Colonic mucosa (tissue), 4 donors: ENCODE measurements around the gene INO80B. TPM values are rescaled to one million over a fixed set of nuclear protein-coding genes. Genes with fewer than 3 reads are reported as not detected.

Experiments
- DNase-seq: peaks from one replicate; pipeline ENCODE4 v3.0.0-alpha.2; 2020
- H3K27ac ChIP-seq: fragments of 200-600 bp; one replicate; pipeline ENCODE4 v1.8.0; 2021
- H3K27me3 ChIP-seq: fragments of 200-600 bp; one replicate; pipeline ENCODE4 v1.8.0; 2021
- H3K36me3 ChIP-seq: fragments of 200-600 bp; one replicate; pipeline ENCODE4 v1.8.0; 2021
- H3K4me1 ChIP-seq: fragments of 200-600 bp; one replicate; pipeline ENCODE4 v1.8.0; 2021; ENCODE audit warnings: mild to moderate bottlenecking
- H3K4me3 ChIP-seq: fragments of 200-600 bp; one replicate; pipeline ENCODE4 v1.8.0; 2021
- H3K9ac ChIP-seq, 2 donors: one replicate each; pipeline ENCODE4 v1.7.0; 2013; ENCODE audit warnings: control low read depth in 2 of 2, low read depth in 2 of 2, low read length in 2 of 2
- H3K9me3 ChIP-seq: fragments of 200-600 bp; one replicate; pipeline ENCODE4 v1.8.0; 2021
- intact Hi-C: fragments of 100-400 bp; cut with DNase I; formaldehyde crosslinking; loops from one replicate; pipeline ENCODE4 v1.14.1; 2022
- total RNA-seq, 2 donors: library from RNA; stranded (reverse); fragmentation: NEBNext Ultra II Directional in 1 of 2; extraction: Animal tissue kit (Norgen Biotek cat#: 25700) in 1 of 2; gene quantifications; one replicate each; pipeline ENCODE4 v1.2.1, GENCODE V29; 2021
- TF ChIP-seq, protein P1 (sequence below): fragments of 200-600 bp; IDR thresholded peaks from one replicate; pipeline ENCODE4 v1.8.0; 2022; ENCODE audit warnings: antibody characterized with exemption, mild to moderate bottlenecking
- donor health status: healthy.
- donor health status: DM: no; HTN: no; CAD: no.
- donor health status: DM: no; HTN: no; CAD: no.

The INO80B gene
- total RNA-seq, 2 donors from 2014 or later = 18.2 to 23.9 TPM

DNA sequence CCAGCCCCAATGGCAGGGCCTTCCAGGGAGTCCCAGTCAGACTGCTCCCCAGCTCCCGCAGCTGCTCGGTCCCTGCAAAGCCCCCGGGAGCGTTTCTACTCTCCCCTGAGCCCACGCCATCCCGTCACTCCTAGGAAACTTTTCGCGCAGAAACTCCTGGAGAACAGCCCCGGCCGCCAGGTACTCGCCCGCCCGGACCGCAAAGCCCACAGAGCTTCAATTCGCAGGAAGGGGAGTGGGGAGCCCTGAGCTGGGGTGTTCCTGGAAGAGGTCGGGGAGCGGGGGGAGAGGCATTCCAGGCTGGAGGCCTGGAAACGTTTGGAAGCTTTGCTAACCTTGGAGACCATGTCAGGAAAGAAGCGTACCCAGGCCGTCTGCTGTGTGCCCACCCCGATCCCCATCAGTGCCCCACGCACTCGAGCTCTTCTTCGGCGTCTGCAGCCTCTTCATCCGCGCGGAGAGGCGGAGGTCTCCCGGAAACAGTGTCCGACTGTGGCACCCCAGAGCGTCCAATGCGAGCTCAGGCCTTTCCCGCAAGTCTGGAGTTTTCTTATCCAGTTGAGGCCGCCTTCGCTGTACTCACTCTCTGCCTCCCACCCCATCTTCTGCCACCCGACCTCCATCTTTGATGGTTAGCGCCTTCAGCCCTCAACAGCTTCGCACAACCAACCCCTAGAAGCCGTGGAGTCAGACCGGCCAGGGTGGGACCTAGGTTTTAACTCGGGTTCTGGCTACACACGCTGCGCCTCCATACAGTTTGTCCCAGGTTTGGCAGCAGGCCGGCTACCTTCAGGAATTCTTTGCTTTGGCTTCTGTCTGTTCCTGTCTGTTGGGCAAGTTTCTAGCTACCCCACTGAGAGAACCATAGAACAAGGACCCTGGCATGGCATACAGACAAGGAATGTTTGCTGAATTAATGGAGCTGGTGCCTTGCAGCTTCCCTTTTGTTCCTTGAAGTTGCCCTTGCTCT, 48.9 kb downstream of the INO80B start:
- Histone ChIP-seq H3K9ac (peak overlapping the region; percentile 70 to 96), H3K36me3 (peaks cover 3% of the 10 kb centered on the region), H3K27ac (peak overlapping the region; percentile 78), H3K9me3 (no peaks in the 10 kb centered on the region), H3K27me3 (peaks cover 14% of the 10 kb centered on the region), H3K4me3 (peak overlapping the region; percentile 52), H3K4me1 (peaks cover 19% of the 10 kb centered on the region)
- TF ChIP-seq, protein P1, sequence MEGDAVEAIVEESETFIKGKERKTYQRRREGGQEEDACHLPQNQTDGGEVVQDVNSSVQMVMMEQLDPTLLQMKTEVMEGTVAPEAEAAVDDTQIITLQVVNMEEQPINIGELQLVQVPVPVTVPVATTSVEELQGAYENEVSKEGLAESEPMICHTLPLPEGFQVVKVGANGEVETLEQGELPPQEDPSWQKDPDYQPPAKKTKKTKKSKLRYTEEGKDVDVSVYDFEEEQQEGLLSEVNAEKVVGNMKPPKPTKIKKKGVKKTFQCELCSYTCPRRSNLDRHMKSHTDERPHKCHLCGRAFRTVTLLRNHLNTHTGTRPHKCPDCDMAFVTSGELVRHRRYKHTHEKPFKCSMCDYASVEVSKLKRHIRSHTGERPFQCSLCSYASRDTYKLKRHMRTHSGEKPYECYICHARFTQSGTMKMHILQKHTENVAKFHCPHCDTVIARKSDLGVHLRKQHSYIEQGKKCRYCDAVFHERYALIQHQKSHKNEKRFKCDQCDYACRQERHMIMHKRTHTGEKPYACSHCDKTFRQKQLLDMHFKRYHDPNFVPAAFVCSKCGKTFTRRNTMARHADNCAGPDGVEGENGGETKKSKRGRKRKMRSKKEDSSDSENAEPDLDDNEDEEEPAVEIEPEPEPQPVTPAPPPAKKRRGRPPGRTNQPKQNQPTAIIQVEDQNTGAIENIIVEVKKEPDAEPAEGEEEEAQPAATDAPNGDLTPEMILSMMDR = no peak
- no peak for DNase-seq
- intact Hi-C loops = no loop called here

DNA sequence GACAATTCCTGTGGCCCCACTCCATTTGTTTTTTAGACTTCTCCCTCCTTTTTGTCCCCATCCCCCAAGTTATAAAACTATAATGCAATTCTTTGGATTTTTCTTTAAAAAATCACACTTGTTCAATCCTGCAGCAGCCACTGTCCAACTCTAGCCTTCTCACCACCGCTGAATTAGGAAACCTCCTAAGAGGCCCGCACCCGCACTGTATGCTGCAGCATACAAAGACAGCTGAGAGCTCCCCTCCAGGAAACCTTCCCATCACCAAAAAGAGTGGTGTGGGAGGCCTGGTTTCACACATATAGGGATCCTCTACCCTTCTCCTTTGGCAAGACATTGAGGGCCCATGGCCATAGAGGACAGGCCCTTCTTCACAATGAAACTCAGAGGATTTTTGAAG, 49.7 kb downstream of the INO80B start:
- DNase-seq = no peak
- Histone ChIP-seq H3K9me3 (no peaks in the 10 kb centered on the region), H3K4me1 (peaks cover 13% of the 10 kb centered on the region), H3K36me3 (peaks cover 3% of the 10 kb centered on the region), H3K9ac (no peak overlapping the region), H3K4me3 (no peak overlapping the region), H3K27me3 (peaks cover 6% of the 10 kb centered on the region), H3K27ac (no peak overlapping the region)
- intact Hi-C loops = no loop called here
- TF ChIP-seq, protein P1 = no peak

DNA sequence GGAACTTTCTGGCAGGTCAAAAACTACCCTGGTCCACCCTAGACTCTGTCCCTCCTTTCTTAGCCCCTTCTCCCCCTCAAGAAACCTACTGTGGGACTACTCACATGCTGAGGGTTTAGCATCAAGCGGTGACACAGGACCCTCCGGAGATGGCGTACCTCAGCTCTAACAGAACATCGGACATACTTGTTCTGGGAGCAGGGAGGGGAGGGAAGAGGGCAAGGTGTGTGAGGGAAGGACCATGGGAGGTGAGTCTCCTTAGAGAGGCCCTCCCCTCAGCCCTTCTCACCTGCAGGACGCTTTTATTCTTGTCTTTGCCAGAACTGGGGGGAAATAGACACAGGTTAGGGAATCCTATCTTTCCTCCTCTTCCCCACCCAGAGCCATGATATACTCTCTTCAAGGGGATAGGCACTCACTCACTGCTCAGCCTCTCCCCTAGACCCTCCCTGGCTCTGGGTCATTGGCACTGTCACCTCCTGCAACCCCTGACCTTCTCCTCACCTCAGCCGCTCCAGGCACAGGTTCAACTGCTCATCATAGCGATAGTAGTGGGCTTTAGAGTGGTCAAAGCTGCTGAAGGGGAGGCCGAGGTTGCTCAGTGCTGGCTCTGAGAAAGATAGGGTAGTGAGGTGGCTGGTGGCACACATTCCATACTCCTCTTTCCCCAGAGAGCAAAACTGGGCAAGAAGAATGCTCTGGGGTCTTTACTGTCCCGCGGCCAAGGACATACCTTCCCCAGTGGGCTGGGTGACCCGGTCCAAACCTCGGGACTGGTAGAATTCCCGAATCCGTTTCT, 50.8 kb downstream of the INO80B start:
- Histone ChIP-seq H3K36me3 (peaks cover 3% of the 10 kb centered on the region), H3K27ac (no peak overlapping the region), H3K4me3 (no peak overlapping the region), H3K9ac (peak overlapping the region in 1 of 2 donors; percentile 34), H3K4me1 (peaks cover 12% of the 10 kb centered on the region), H3K27me3 (peaks cover 7% of the 10 kb centered on the region), H3K9me3 (no peaks in the 10 kb centered on the region)
- DNase-seq = no peak
- TF ChIP-seq, protein P1 = no peak
- intact Hi-C loops = no loop called here

DNA sequence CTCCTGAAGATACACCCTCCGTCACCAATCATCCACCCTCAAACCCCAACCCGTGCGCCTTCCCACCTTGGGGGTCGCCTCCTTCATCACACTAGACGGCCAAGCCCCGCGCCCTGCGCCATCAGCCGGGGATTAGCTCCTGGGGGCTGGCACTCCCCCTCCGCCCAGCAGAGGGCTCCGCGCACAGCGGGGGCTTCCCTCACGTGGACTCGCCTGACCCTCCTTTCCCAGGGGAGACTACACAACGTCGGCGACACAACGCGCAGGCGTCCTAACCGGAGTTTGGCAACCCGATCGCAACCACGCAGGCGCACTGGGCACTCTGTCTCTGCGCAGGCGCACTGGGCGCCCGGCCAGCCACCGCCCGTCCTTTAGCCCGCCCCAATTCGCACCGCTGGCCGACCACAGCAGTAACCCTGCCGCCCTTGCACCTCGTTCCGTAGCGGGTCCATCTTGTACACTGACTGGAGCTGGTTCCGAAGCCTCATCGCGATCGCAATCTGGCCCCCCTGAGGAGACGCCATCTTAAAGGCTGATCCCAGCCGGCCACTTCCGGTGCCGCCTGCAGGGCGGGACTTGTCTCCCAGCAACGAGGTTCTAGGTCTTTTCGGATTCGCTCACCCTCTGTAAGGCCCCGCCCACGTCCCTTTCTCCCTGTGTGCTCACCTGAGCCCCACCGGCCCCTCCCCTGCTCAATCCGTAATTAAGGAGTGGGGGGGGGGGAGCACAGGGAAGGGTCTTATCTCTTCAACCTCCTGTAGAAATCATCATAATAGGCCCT, 52.4 kb downstream of the INO80B start, which contains the start of gene PCGF1:
Gene PCGF1 (minus strand): TSS at position 551 of the 781 bp plus-strand sequence. CDS start 27 bp downstream, at position 524.
- peaks cover 3% of the 10 kb centered on the region for H3K36me3 ChIP-seq
- peak within 1 kb of the TSS; percentile 90 to 94 for H3K9ac ChIP-seq
- peak within 1 kb of the TSS; percentile 96 for H3K27ac ChIP-seq
- H3K27me3 ChIP-seq = peaks cover 23% of the 10 kb centered on the region
- H3K9me3 ChIP-seq = no peaks in the 10 kb centered on the region
- TF ChIP-seq, protein P1 = no peak
- peaks cover 12% of the 10 kb centered on the region for H3K4me1 ChIP-seq
- intact Hi-C loops = no loop called here
- peak within 1 kb of the TSS; percentile 68 for H3K4me3 ChIP-seq
- peak; percentile 100 for DNase-seq

Other genes starting within 250 kb of the INO80B start
- 1 to 10 TPM in 1 of 2 donors, under 1 TPM in 1; 0.45 to 2.8 TPM for gene SLC4A5, start 111.7 kb upstream of the INO80B start, total RNA-seq
- 100 to 1,000 TPM; 111 to 114 TPM for gene DCTN1, start 74.8 kb upstream of the INO80B start, total RNA-seq
- 1 to 10 TPM in 1 of 2 donors, under 1 TPM in 1; 0.62 to 1.1 TPM for gene C2orf81, start 33.5 kb upstream of the INO80B start, total RNA-seq
- gene WDR54, start 33.4 kb upstream of the INO80B start, total RNA-seq = 1 to 10 TPM; 7.5 to 9.0 TPM
- gene RTKN, start 13.2 kb upstream of the INO80B start, total RNA-seq = 10 to 100 TPM; 51.4 to 89.9 TPM
- 10 to 100 TPM; 47.6 to 48.3 TPM for gene WBP1, start 3.4 kb downstream of the INO80B start, total RNA-seq
- gene MOGS, start 10.3 kb downstream of the INO80B start, total RNA-seq = 10 to 100 TPM; 42.4 to 86.2 TPM
- gene MRPL53, start 17.6 kb downstream of the INO80B start, total RNA-seq = 10 to 100 TPM; 64.6 to 90.3 TPM
- gene CCDC142, start 27.9 kb downstream of the INO80B start, total RNA-seq = 10 to 100 TPM; 14.5 to 28.3 TPM
- gene TTC31, start 28.0 kb downstream of the INO80B start, total RNA-seq = 10 to 100 TPM; 23.3 to 25.2 TPM
- under 1 TPM; 0.50 to 0.99 TPM for gene LBX2, start 44.5 kb downstream of the INO80B start, total RNA-seq
- 10 to 100 TPM; 16.1 to 19.9 TPM for gene PCGF1, start 52.6 kb downstream of the INO80B start, total RNA-seq
- gene TLX2, start 59.4 kb downstream of the INO80B start, total RNA-seq = under 1 TPM; 0.12 to 0.40 TPM
- 10 to 100 TPM; 34.2 to 36.8 TPM for gene DQX1, start 71.1 kb downstream of the INO80B start, total RNA-seq
- gene AUP1, start 74.6 kb downstream of the INO80B start, total RNA-seq = 100 to 1,000 TPM; 107 to 212 TPM
- gene HTRA2, start 74.8 kb downstream of the INO80B start, total RNA-seq = 10 to 100 TPM; 26.3 to 41.5 TPM
- 1 to 10 TPM; 2.9 to 4.7 TPM for gene LOXL3, start 98.9 kb downstream of the INO80B start, total RNA-seq
- 10 to 100 TPM; 20.9 to 26.5 TPM for gene DOK1, start 99.6 kb downstream of the INO80B start, total RNA-seq
- gene M1AP, start 193.2 kb downstream of the INO80B start, total RNA-seq = under 1 TPM in 1 of 2 donors, not detected in 1; 0.35 TPM
- 1 to 10 TPM; 4.4 to 5.5 TPM for gene SEMA4F, start 199.2 kb downstream of the INO80B start, total RNA-seq